GM23338 (cell line): ENCODE results near the gene ITPR2. TPM values are rescaled to one million over a fixed set of nuclear protein-coding genes. Genes with fewer than 3 reads are reported as not detected.

Source experiments
- ATAC-seq: fragments of 200-7000 bp; cut with Tn5 transposase; 3 replicates; pipeline ENCODE4 v1.9.1; 2020
- DNase-seq: peaks from one replicate; pipeline ENCODE4 v3.0.0-alpha.2; 2015; ENCODE audit warnings: low spot score
- H2AFZ ChIP-seq: fragments of 200-600 bp; sonication (generic); 2 replicates; pipeline ENCODE4 v1.8.0; 2016; ENCODE audit warnings: antibody characterized with exemption, mild to moderate bottlenecking, moderate library complexity
- H3F3A ChIP-seq: fragments of 200-600 bp; sonication (generic); replicated peaks from 2 replicates; pipeline ENCODE4 v1.8.0; 2017; ENCODE audit warnings: antibody characterized with exemption, mixed run types, low read depth
- H3K27ac ChIP-seq: fragments of 200-600 bp; sonication (generic); 2 replicates; pipeline ENCODE4 v1.6.1; 2016; ENCODE audit warnings: low read depth
- H3K27me3 ChIP-seq: fragments of 200-600 bp; sonication (generic); 2 replicates; pipeline ENCODE4 v1.8.0; 2016; ENCODE audit warnings: mild to moderate bottlenecking, mixed run types, moderate library complexity; ENCODE audit not compliant: insufficient read depth
- H3K36me3 ChIP-seq: fragments of 200-600 bp; sonication (generic); 2 replicates; pipeline ENCODE4 v1.8.0; 2016; ENCODE audit warnings: mild to moderate bottlenecking; ENCODE audit not compliant: insufficient read depth
- H3K4me1 ChIP-seq: fragments of 200-600 bp; sonication (generic); 2 replicates; pipeline ENCODE4 v1.8.0; 2016; ENCODE audit warnings: mild to moderate bottlenecking, moderate library complexity; ENCODE audit not compliant: insufficient read depth
- H3K4me2 ChIP-seq: fragments of 200-600 bp; sonication (generic); 2 replicates; pipeline ENCODE4 v1.7.1; 2017; ENCODE audit warnings: mixed run types
- H3K4me3 ChIP-seq: fragments of 200-600 bp; sonication (generic); 2 replicates; pipeline ENCODE4 v1.6.1; 2016; ENCODE audit warnings: mixed run types
- H3K79me2 ChIP-seq: fragments of 200-600 bp; sonication (generic); replicated peaks from 2 replicates; pipeline ENCODE4 v1.8.0; 2017; ENCODE audit warnings: mild to moderate bottlenecking; ENCODE audit not compliant: insufficient read depth
- H3K9me2 ChIP-seq: fragments of 200-600 bp; sonication (generic); 2 replicates; pipeline ENCODE4 v1.8.0; 2017; ENCODE audit not compliant: insufficient read depth
- H4K20me1 ChIP-seq: fragments of 200-600 bp; sonication (generic); replicated peaks from 2 replicates; pipeline ENCODE4 v1.8.0; 2017; ENCODE audit warnings: mild to moderate bottlenecking; ENCODE audit not compliant: insufficient read depth
- H3K27ac Mint-ChIP-seq: 2 replicates; pipeline ENCODE4 v1.8.0; 2020; ENCODE audit warnings: inconsistent platforms, mild to moderate bottlenecking, moderate library complexity, mixed read lengths
- H3K27me3 Mint-ChIP-seq: 3 replicates; pipeline ENCODE4 v1.8.0; 2022; ENCODE audit warnings: low read depth, mild to moderate bottlenecking, moderate library complexity, mixed read lengths, inconsistent platforms; ENCODE audit not compliant: insufficient read depth, poor library complexity
- H3K36me3 Mint-ChIP-seq: 3 replicates; pipeline ENCODE4 v1.8.0; 2021; ENCODE audit warnings: low read depth, mild to moderate bottlenecking, inconsistent platforms, moderate library complexity, mixed read lengths
- H3K4me1 Mint-ChIP-seq: 3 replicates; pipeline ENCODE4 v1.8.0; 2020; ENCODE audit warnings: mild to moderate bottlenecking, inconsistent platforms, mixed read lengths
- H3K4me3 Mint-ChIP-seq: 3 replicates; pipeline ENCODE4 v1.8.0; 2021; ENCODE audit warnings: moderate library complexity, mild to moderate bottlenecking, inconsistent platforms, mixed read lengths
- H3K9me3 Mint-ChIP-seq: 3 replicates; pipeline ENCODE4 v1.8.0; 2020; ENCODE audit warnings: moderate library complexity, mild to moderate bottlenecking, inconsistent platforms, mixed read lengths
- CREB1 ChIP-seq: fragments of 250-450 bp; sonication (Bioruptor Pico); IDR thresholded peaks from 2 replicates; pipeline ENCODE4 v1.5.0; 2020; ENCODE audit warnings: low read depth, mild to moderate bottlenecking, moderate library complexity
- ETS1 ChIP-seq: IDR thresholded peaks from 2 replicates; pipeline ENCODE4 v1.6.1; 2016; ENCODE audit warnings: antibody characterized with exemption
- EZH2 ChIP-seq: fragments of 200-600 bp; sonication (generic); IDR thresholded peaks from one replicate; pipeline ENCODE4 v1.8.0; 2017; ENCODE audit warnings: antibody characterized with exemption, mild to moderate bottlenecking, low read depth; ENCODE audit not compliant: unreplicated experiment
- EZH2phosphoT487 ChIP-seq: fragments of 200-600 bp; sonication (generic); IDR thresholded peaks from one replicate; pipeline ENCODE4 v1.8.1; 2018; ENCODE audit warnings: antibody characterized with exemption; ENCODE audit not compliant: unreplicated experiment
- JUNB ChIP-seq: IDR thresholded peaks from one replicate; pipeline ENCODE4 v1.6.1; 2016; ENCODE audit warnings: antibody characterized with exemption; ENCODE audit not compliant: unreplicated experiment
- NANOG ChIP-seq: IDR thresholded peaks from 2 replicates; pipeline ENCODE4 v1.6.1; 2016; ENCODE audit warnings: antibody characterized with exemption, borderline replicate concordance
- POLR2AphosphoS5 ChIP-seq: IDR thresholded peaks from 2 replicates; pipeline ENCODE4 v1.6.1; 2016; ENCODE audit warnings: antibody characterized with exemption, low read depth
- STAT1 ChIP-seq: IDR thresholded peaks from one replicate; pipeline ENCODE4 v1.6.1; 2016; ENCODE audit warnings: antibody characterized with exemption; ENCODE audit not compliant: unreplicated experiment
- ZNF114 ChIP-seq: fragments of 250-450 bp; sonication (Bioruptor Pico); IDR thresholded peaks from 2 replicates; pipeline ENCODE4 v1.5.0; 2020; ENCODE audit warnings: mild to moderate bottlenecking, moderate library complexity
- ZNF331 ChIP-seq: fragments of 250-450 bp; sonication (Bioruptor Pico); IDR thresholded peaks from 2 replicates; pipeline ENCODE4 v1.5.0; 2020; ENCODE audit warnings: low read depth, mild to moderate bottlenecking, moderate library complexity
- ZNF462 ChIP-seq: fragments of 250-450 bp; sonication (Bioruptor Pico); IDR thresholded peaks from 2 replicates; pipeline ENCODE4 v1.5.0; 2020; ENCODE audit warnings: mild to moderate bottlenecking, moderate library complexity
- polyA plus RNA-seq: library from polyadenylated mRNA; unstranded; fragments of >200 nt; fragmentation: Nextera tagmentation; extraction: Ambion mirVana; gene quantifications from 2 replicates; pipeline ENCODE4 v1.2.1, GENCODE V29; 2016
- total RNA-seq: library from RNA; depleted of rRNA; stranded (reverse); fragments of >200 nt; shearing (Covaris generic); gene quantifications from 2 replicates; pipeline ENCODE4 v1.2.3, GENCODE V29; 2014
- TF ChIP-seq, protein P1 (sequence below): IDR thresholded peaks from one replicate; pipeline ENCODE4 v1.6.1; 2018; ENCODE audit warnings: antibody characterized with exemption; ENCODE audit not compliant: unreplicated experiment
- TF ChIP-seq, protein P2 (sequence below), 2 experiments: fragments of 200-600 bp in 1 of 2; sonication (generic) in 1 of 2; conservative IDR thresholded peaks; 2 replicates each; pipeline versions ENCODE4 v1.5.1 to v1.6.1; 2016 to 2017; ENCODE audit warnings: antibody characterized with exemption in 2 of 2, low read depth in 2 of 2, mild to moderate bottlenecking in 2 of 2, moderate library complexity in 1 of 2

The ITPR2 gene
- total and polyA plus RNA-seq, 2 experiments from 2014 or later = 44.5 to 65.2 TPM

- no peaks in the 10 kb centered on the region; the same call in 1 of the 2 replicates for H3K4me1 ChIP-seq
These were observed 6.5 kb upstream of the ITPR2 start for GRCh38 chr12:26839512-26839911.

More at GRCh38 chr12:26839512-26839911, 6.5 kb upstream of the ITPR2 start:
- no peaks in the 10 kb centered on the region for H3F3A ChIP-seq
- no peak overlapping the region for H3K27ac ChIP-seq
- no peaks in the 10 kb centered on the region for H3K36me3 ChIP-seq
- no peaks in the 10 kb centered on the region for H3K27me3 ChIP-seq
- H3K4me3 Mint-ChIP-seq = no peak overlapping the region
- H4K20me1 ChIP-seq = no peaks in the 10 kb centered on the region
- no peak overlapping the region for H3K4me3 ChIP-seq
- no peaks in the 10 kb centered on the region for H3K4me1 Mint-ChIP-seq
- no peak overlapping the region for H3K27ac Mint-ChIP-seq
- no peaks in the 10 kb centered on the region for H3K9me2 ChIP-seq
- H3K27me3 Mint-ChIP-seq = no peaks in the 10 kb centered on the region
- no peak overlapping the region for H2AFZ ChIP-seq
- no peak for ATAC-seq
- no peak for TF ChIP-seq CREB1 (CRISPR knock-in tag)
- TF ChIP-seq EZH2 = no peak
- TF ChIP-seq ZNF331 (CRISPR knock-in tag) = no peak
- TF ChIP-seq, protein P1, sequence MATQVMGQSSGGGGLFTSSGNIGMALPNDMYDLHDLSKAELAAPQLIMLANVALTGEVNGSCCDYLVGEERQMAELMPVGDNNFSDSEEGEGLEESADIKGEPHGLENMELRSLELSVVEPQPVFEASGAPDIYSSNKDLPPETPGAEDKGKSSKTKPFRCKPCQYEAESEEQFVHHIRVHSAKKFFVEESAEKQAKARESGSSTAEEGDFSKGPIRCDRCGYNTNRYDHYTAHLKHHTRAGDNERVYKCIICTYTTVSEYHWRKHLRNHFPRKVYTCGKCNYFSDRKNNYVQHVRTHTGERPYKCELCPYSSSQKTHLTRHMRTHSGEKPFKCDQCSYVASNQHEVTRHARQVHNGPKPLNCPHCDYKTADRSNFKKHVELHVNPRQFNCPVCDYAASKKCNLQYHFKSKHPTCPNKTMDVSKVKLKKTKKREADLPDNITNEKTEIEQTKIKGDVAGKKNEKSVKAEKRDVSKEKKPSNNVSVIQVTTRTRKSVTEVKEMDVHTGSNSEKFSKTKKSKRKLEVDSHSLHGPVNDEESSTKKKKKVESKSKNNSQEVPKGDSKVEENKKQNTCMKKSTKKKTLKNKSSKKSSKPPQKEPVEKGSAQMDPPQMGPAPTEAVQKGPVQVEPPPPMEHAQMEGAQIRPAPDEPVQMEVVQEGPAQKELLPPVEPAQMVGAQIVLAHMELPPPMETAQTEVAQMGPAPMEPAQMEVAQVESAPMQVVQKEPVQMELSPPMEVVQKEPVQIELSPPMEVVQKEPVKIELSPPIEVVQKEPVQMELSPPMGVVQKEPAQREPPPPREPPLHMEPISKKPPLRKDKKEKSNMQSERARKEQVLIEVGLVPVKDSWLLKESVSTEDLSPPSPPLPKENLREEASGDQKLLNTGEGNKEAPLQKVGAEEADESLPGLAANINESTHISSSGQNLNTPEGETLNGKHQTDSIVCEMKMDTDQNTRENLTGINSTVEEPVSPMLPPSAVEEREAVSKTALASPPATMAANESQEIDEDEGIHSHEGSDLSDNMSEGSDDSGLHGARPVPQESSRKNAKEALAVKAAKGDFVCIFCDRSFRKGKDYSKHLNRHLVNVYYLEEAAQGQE = no peak
- no peak for TF ChIP-seq EZH2phosphoT487
- TF ChIP-seq ZNF114 (CRISPR knock-in tag) = no peak
- TF ChIP-seq POLR2AphosphoS5 = no peak
- TF ChIP-seq, protein P2, sequence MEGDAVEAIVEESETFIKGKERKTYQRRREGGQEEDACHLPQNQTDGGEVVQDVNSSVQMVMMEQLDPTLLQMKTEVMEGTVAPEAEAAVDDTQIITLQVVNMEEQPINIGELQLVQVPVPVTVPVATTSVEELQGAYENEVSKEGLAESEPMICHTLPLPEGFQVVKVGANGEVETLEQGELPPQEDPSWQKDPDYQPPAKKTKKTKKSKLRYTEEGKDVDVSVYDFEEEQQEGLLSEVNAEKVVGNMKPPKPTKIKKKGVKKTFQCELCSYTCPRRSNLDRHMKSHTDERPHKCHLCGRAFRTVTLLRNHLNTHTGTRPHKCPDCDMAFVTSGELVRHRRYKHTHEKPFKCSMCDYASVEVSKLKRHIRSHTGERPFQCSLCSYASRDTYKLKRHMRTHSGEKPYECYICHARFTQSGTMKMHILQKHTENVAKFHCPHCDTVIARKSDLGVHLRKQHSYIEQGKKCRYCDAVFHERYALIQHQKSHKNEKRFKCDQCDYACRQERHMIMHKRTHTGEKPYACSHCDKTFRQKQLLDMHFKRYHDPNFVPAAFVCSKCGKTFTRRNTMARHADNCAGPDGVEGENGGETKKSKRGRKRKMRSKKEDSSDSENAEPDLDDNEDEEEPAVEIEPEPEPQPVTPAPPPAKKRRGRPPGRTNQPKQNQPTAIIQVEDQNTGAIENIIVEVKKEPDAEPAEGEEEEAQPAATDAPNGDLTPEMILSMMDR (conservative IDR thresholded peaks at IDR 0.05; ENCODE audit: low read depth in 2 of 2) = no peak
- no peak for TF ChIP-seq STAT1
- TF ChIP-seq NANOG = no peak
- TF ChIP-seq ZNF462 (CRISPR knock-in tag) = no peak
- TF ChIP-seq JUNB = no peak
- no peak for TF ChIP-seq ETS1
- no peak overlapping the region for H3K4me2 ChIP-seq
- H3K36me3 Mint-ChIP-seq = peaks cover 13% of the 10 kb centered on the region
- H3K9me3 Mint-ChIP-seq = peaks cover 24% of the 10 kb centered on the region
- no peak for DNase-seq
- no peaks in the 10 kb centered on the region; the same call in 1 of the 2 replicates for H3K79me2 ChIP-seq
